Duodenal mucosa (tissue), 2 donors: ENCODE results near the gene USP12.

Experiments used
- H3K27ac ChIP-seq: one replicate; pipeline ENCODE4 v1.7.0; 2013; ENCODE audit warnings: low read depth, low read length
- H3K27me3 ChIP-seq, 2 donors: one replicate each; pipeline ENCODE4 v1.7.0; 2013; ENCODE audit warnings: low read length in 2 of 2, control low read depth in 1 of 2; ENCODE audit not compliant: insufficient read depth in 2 of 2, control insufficient read depth in 1 of 2
- H3K36me3 ChIP-seq, 2 donors: one replicate each; pipeline ENCODE4 v1.7.0; 2013; ENCODE audit warnings: low read length in 2 of 2, control low read depth in 1 of 2; ENCODE audit not compliant: insufficient read depth in 2 of 2, control insufficient read depth in 1 of 2
- H3K4me1 ChIP-seq, 2 donors: one replicate each; pipeline ENCODE4 v1.7.0; 2013; ENCODE audit warnings: low read length in 2 of 2, control low read depth in 1 of 2; ENCODE audit not compliant: insufficient read depth in 2 of 2, control insufficient read depth in 1 of 2
- H3K4me3 ChIP-seq, 2 donors: one replicate each; pipeline ENCODE4 v1.7.0; 2013; ENCODE audit warnings: low read length in 2 of 2, low read depth in 1 of 2
- H3K9ac ChIP-seq, 2 donors: one replicate each; pipeline ENCODE4 v1.7.0; 2013; ENCODE audit warnings: low read length in 2 of 2, low read depth in 1 of 2
- H3K9me3 ChIP-seq, 2 donors: one replicate each; pipeline ENCODE4 v1.7.0; 2013; ENCODE audit warnings: low read length in 2 of 2, control low read depth in 1 of 2; ENCODE audit not compliant: control insufficient read depth in 1 of 2

Gene USP12

GRCh38 chr13:27138457-27139093 is 33.0 kb downstream of the USP12 start:
- H3K9me3 ChIP-seq: no peaks in the 10 kb centered on the region
- H3K27me3 ChIP-seq: no peaks in the 10 kb centered on the region
- H3K4me1 ChIP-seq: peaks cover 0 to 5% of the 10 kb centered on the region in 2 donors
- H3K27ac ChIP-seq: no peak overlapping the region
- H3K9ac ChIP-seq: no peak overlapping the region
- H3K4me3 ChIP-seq: no peak overlapping the region
- H3K36me3 ChIP-seq: no peaks in the 10 kb centered on the region

DNA sequence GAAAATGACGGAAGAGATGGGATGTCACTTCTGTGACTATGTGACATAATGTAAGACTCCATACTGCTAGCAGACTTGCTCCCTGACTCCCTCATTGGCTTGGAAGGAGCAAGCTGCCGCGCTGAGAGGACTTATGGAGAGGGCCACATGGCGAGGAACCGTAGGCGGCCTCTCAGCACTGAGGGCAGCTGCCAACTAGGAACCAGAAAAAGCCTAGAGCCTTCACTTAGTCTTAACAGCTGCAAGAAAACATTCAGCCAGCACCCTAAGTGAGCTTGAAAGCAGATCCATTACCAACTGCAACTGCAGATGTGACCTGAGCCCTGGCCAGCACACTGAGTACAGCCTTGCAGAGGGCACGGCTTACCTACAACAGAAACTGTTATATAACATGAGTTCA is 33.9 kb downstream of the USP12 start:
- Histone ChIP-seq H3K27ac (no peak overlapping the region), H3K9ac (no peak overlapping the region), H3K36me3 (no peaks in the 10 kb centered on the region)

GRCh38 chr13:27135023-27135422 is 36.6 kb downstream of the USP12 start:
- no peak overlapping the region for H3K4me3 ChIP-seq
- H3K36me3 ChIP-seq: no peaks in the 10 kb centered on the region
- H3K4me1 ChIP-seq: peaks cover 7 to 23% of the 10 kb centered on the region in 2 donors
- H3K27me3 ChIP-seq: no peaks in the 10 kb centered on the region
- H3K9me3 ChIP-seq: no peaks in the 10 kb centered on the region
- no peak overlapping the region for H3K9ac ChIP-seq
- H3K27ac ChIP-seq: no peak overlapping the region

More for the DNA sequence above, 33.9 kb downstream of the USP12 start:
- H3K4me1 ChIP-seq: peaks cover 0 to 7% of the 10 kb centered on the region in 2 donors
- H3K9me3 ChIP-seq: no peaks in the 10 kb centered on the region
- no peaks in the 10 kb centered on the region for H3K27me3 ChIP-seq
- no peak overlapping the region for H3K4me3 ChIP-seq

DNA sequence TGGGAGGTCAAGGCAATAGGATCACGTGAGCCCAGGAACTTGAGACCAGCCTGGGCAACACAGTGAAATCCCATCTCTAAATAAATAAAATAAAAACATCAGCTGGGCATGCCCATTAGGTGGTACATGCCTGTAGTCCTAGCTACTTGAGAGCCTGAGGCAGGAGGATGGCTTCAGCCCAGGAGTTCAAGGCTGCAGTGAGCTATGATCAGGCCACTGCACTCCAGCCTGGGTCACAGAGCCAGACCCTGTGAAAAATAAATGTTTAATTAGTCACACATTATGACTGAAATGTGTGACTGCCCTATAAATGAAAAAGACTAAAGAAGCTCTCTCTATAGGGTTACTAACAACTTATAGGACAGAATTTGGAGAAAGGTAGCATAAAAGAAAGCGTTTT is 37.7 kb downstream of the USP12 start:
- Histone ChIP-seq H3K9ac (no peak overlapping the region), H3K4me3 (no peak overlapping the region), H3K36me3 (no peaks in the 10 kb centered on the region), H3K4me1 (peaks cover 7 to 25% of the 10 kb centered on the region in 2 donors), H3K9me3 (no peaks in the 10 kb centered on the region), H3K27me3 (no peaks in the 10 kb centered on the region), H3K27ac (no peak overlapping the region)

DNA sequence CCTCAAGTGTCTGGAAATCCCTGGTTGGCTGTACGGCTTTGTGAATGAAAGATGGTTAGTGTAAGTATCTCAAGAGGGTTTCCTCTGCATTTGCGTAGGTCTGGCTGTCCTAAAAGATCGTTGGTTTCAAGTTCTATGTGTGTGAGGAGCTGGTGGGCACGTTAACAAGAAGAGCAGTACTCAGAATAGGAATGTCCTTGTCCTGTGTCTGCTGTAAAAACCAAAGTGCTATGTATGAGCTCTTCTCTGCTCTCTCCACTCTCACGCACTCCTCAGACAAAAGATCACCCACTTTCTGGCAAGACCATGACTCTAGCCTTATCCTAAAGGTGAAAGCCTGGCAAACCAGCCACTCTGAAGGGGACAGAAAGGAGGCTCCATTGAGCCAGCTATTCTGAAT is 39.1 kb downstream of the USP12 start:
- Histone ChIP-seq H3K27ac (no peak overlapping the region), H3K9ac (no peak overlapping the region), H3K9me3 (no peaks in the 10 kb centered on the region), H3K4me3 (no peak overlapping the region), H3K27me3 (no peaks in the 10 kb centered on the region), H3K36me3 (no peaks in the 10 kb centered on the region), H3K4me1 (peaks cover 7 to 32% of the 10 kb centered on the region in 2 donors)

DNA sequence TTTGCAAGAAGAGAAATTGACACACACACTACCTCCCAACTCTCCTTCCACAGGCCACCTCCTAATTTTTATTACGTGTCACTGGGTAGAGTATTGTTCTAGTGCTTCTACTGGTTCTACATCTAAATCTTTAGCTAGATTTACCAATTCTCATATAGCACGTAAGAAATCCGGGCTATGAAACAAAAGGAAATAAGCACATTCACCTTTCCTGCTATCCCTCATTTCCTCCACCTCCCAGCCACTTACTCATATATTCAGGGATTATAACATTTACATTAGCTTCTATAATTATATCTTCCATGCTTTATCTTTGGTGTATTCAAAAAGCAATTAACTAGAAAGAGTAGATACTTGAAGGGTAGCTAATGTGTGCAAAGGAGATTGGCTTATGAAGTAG is 39.7 kb downstream of the USP12 start:
- no peaks in the 10 kb centered on the region for H3K36me3 ChIP-seq
- no peaks in the 10 kb centered on the region for H3K27me3 ChIP-seq
- no peaks in the 10 kb centered on the region for H3K9me3 ChIP-seq
- no peak overlapping the region for H3K4me3 ChIP-seq
- H3K4me1 ChIP-seq: peaks cover 7 to 38% of the 10 kb centered on the region in 2 donors
- no peak overlapping the region for H3K9ac ChIP-seq
- H3K27ac ChIP-seq: no peak overlapping the region

GRCh38 chr13:27130979-27131623 is 40.5 kb downstream of the USP12 start:
- Histone ChIP-seq H3K9ac (no peak overlapping the region), H3K4me1 (peaks cover 7 to 41% of the 10 kb centered on the region in 2 donors), H3K36me3 (no peaks in the 10 kb centered on the region), H3K27me3 (no peaks in the 10 kb centered on the region), H3K9me3 (no peaks in the 10 kb centered on the region), H3K4me3 (no peak overlapping the region), H3K27ac (no peak overlapping the region)

DNA sequence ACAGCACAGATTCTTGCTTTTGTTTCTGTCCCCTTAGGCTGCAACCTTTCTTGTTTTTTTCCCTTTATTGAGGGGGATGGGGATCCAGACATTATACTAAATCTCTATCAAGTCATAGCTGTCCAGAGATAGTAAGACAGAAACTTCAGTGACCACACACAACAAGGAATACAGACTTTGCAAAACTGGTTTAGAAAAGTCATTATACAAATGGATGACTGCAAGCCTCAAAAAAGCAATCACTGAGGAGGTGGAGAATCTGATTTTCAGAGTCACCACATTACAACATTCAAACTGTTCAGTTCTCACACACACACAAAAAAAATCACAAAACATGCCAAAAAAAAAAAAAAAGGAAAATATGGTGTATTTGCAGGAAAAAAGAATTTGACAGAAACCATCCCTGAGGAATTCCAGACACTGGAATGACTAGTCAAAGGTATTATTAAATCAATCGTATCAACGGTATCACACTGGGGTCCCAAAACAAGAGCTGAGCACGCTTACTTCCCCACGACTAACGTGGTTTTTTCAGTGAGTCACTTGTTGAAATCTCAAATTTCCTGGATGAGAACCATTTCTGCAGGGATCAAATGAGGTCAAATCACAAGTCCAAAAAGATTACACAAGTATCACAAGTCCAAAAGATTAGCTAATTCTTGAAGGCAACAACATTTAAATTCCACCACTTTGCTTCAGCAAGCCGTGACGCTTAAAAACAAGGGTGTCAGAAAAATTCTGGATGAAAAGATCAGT is 41.2 kb downstream of the USP12 start:
- Histone ChIP-seq H3K27ac (no peak overlapping the region), H3K27me3 (no peaks in the 10 kb centered on the region), H3K4me3 (no peak overlapping the region)

GRCh38 chr13:27128825-27129627 is 42.6 kb downstream of the USP12 start:
- Histone ChIP-seq H3K4me1 (peaks cover 7 to 36% of the 10 kb centered on the region in 2 donors), H3K27me3 (no peaks in the 10 kb centered on the region), H3K9me3 (no peaks in the 10 kb centered on the region), H3K36me3 (no peaks in the 10 kb centered on the region), H3K9ac (no peak overlapping the region), H3K4me3 (no peak overlapping the region), H3K27ac (no peak overlapping the region)

More for the DNA sequence above, 41.2 kb downstream of the USP12 start:
- Histone ChIP-seq H3K36me3 (no peaks in the 10 kb centered on the region), H3K4me1 (peaks cover 7 to 41% of the 10 kb centered on the region in 2 donors), H3K9ac (no peak overlapping the region), H3K9me3 (no peaks in the 10 kb centered on the region)
